Islet of Langerhans (tissue), 1 donor: ENCODE measurements around the gene SEC14L6.
A peak's percentile ranks its signal among the peaks of the same experiment; 100 is the strongest.
"Not testable (repeated sequence)": the region's sequence is repeated elsewhere in the genome, so short reads cannot be mapped to it uniquely, and the experiment has no call there.

Experiments
- FAIRE-seq: peaks from one replicate; lab custom pipeline; 2011; peaks lifted over from hg19 to GRCh38; lab: Jason Lieb, UNC

The SEC14L6 gene

GRCh38 chr22:30546616-30547015, at the start of gene SEC14L6:
SEC14L6 (minus strand) TSS chr22:30546741; CDS start chr22:30546682, 59 bp downstream.
- no peak for FAIRE-seq

DNA sequence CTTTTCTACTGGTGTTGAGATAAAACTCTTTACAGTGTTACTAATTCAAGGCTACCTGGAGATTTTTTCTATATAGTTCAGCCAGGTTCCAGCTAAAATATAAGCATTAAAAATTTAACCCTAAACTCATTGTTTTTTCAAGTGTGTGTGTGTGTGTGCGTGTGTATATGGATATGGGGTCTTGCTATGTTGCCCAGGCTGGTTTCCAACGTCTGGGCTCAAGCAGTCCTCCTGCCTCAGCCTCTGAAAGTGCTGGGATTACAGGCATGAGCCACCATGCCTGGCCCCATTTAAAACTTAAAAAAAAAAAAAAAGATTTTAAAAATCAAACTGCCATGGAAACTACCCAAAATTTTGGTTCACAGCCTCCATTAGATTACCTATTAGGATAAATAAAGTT, 49.7 kb upstream of the SEC14L6 start:
- FAIRE-seq, result no peak

- not testable (repeated sequence) for FAIRE-seq
These were observed 45.8 kb upstream of the SEC14L6 start for GRCh38 chr22:30592360-30592713.

- peak; percentile 94 for FAIRE-seq
These were observed 45.2 kb upstream of the SEC14L6 start, which contains the start of gene PES1 for GRCh38 chr22:30591588-30592359. PES1 (minus strand) TSS chr22:30591910; CDS start chr22:30591833, 77 bp downstream.

DNA sequence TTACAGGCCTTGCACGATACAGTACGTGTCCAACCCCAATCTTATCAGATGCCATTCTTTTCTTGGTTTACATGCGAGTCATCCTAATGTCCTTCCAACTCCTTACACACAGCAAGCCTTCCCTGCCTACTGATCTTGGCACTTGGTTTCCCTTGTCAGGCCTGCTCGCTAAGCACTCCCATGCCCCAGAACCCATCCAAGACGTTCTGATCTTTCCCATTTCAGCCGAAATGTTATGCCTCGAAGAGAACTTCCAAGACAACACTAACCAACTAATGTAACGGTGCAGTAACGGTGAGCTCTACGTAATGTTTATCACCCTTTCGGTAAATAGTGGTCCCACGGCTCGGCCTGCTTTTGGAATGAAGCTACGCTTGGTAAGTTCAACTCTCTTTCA, 44.6 kb upstream of the SEC14L6 start:
- FAIRE-seq, result no peak

DNA sequence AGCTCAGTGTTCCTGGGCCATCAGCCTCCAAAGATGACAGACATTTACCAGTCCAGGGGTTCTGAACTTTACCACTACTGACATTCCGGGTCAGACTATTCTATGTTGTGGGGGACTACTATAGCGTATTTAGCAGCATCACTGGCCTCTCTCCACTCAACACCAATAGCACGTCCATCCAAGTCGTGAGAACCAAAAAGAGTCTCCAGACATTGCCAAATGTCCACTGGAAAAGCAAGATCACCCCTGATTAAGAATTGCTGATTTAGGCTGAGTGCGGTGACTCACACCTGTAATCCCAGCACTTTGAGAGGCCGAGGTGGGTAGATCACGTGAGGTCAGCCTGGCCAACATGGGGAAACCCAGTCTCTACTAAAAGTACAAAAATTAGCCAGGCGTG, 39.9 kb upstream of the SEC14L6 start:
- FAIRE-seq, result no peak

DNA sequence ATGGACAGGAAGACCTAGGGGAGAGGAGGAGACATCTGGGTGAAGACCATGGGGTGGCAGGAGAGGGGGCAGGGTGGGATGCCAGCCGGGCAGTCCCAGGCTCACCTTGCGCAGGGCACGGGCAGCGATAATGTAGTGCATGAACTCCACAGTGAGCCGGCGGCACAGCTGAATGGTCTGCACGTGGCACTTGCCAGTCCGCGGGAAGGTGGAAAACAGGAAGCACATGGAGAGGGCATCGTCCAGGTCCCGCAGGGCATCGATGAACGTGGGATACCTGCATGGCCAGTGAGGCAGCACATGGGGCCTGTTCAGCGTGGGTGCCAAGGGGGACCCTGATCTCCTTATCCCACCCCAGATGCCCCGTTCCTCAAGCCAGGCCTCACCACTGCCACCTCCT, 37.9 kb upstream of the SEC14L6 start:
- no peak for FAIRE-seq

GRCh38 chr22:30582788-30583545, 36.4 kb upstream of the SEC14L6 start:
- no peak for FAIRE-seq

DNA sequence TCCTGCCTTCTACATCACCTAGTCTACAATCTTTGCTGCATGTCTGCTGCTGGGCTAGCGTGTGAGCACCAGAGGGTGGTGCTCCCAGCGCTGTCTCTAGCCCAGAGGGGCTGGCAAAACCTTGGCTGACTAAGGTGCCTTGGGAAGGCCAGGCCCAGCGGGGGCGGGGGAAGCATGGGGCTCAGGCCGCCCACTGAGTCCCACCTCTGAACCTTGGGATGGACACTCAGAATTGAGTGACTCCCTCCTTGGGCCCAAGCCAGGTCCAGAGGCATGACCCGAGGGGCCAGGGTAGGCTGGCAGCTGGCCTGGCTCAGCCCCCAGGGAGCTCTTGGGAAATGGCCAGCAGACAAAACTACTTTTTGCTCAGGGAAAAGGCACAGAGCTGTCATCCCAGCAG, 35.5 kb upstream of the SEC14L6 start:
- FAIRE-seq, result no peak

DNA sequence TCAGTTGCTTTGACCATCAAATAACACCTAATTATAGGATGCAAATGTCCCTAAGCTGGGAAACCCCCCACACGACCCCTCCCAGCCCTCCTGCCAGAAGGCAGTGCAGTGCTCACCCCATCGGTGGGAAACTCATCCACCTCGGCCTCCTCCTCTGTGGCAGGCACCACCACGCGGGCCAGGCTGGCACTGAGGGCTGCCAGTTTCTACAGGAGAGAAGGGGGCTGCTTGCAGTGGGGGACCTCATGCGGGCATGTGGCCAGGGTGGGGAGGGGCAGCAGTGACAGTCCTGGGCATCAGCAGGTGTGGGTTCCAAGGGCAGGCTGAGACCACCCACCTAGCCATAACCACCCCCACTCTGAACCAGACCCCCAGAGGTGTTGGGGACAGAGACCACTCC, 34.4 kb upstream of the SEC14L6 start:
- no peak for FAIRE-seq

DNA sequence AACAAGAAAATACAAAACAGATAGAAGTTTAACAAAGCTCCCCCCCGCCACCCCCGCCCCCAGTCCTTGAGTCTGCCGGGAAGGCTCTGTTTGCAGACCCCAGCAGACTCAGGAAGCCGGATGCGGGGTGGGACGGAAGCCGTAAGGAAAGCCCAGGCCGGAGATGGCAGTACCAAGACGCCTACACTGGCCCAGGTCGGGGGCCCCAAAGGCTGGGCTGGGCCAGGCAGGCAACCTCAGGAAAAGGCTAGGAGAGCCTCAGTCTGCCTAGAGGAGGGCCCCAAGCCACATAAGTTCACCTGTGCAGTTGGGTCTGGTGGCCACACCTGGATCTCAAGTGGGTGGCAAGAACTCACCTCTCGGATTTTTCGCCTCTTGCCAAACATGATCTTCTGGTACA, 31.9 kb upstream of the SEC14L6 start:
- no peak for FAIRE-seq

GRCh38 chr22:30575859-30576258, 29.3 kb upstream of the SEC14L6 start:
- no peak for FAIRE-seq

- FAIRE-seq, result no peak
These were observed 28.6 kb upstream of the SEC14L6 start for GRCh38 chr22:30574997-30575671.

DNA sequence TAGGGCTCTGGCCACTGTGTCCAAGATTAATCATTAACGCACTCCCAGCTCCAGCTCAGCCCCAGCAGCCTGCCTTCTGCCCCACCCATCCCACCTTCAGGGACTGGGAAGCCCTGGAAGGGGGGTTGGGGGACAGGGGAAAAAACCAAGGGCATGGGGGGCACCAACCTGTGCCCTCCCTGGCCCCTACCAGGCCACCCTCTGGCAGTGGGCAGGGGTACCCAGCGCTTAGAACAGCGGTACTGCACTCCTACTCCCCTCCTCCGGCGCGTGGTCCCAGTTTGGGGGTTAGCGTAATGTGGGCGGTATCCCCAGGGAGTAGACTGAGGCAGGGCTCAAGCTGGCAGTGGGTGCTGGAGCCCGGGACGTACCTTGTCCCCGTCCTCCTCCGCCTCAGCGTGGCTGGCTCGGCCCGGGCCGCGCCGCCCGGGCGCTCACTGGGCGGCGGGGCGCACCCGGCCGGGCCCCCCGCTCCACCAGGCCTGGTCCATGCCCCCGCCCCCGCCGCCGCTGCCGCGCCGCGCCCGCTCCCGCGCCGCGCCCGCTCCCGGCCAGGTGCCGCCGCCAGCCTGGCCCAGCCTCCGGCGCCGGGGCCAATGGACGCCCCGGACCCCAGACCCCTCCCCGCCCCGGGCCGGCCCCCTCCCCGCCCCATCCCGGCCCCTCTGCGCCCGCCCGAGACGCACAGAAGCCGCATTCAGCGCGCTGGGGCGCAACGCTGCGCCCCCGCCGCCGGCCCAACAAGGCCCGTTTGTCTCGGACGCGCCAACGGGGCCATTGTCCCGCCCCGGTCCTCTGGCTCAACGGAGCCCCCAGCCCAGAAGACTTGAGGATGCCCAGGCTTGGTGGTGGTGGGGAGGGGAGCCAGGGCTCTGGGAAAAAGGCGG, 27.8 kb upstream of the SEC14L6 start, which contains the start of gene GAL3ST1:
Gene GAL3ST1 (minus strand): TSS at position 571 of the 887 bp plus-strand sequence. CDS start 17,273 bp downstream, outside the sequence.
- FAIRE-seq, result no peak

DNA sequence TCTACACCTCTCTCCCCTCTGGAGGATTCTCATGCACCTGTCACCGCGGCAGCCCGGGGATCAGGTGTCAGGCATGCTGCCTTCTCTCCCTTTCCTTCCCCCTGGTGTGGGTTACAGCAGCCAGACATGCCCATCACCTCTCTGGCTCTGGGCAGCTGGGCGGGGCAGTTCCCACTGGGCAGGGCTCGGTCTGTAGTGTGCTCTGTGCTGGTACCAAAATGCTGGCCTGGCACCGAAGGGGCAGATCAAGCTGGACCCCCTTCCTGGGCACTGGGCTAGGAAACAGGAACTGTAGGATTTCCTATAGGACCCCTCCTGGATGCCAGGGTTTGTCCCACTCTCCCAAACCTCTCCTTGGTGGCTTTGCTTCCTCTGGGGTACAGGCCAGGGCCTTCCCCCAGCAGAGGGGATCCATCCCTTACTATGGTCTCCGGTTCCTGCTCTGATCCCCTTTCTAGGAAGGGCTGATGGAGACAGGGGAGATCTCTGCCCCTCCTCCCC, 27.1 kb upstream of the SEC14L6 start:
- no peak for FAIRE-seq

DNA sequence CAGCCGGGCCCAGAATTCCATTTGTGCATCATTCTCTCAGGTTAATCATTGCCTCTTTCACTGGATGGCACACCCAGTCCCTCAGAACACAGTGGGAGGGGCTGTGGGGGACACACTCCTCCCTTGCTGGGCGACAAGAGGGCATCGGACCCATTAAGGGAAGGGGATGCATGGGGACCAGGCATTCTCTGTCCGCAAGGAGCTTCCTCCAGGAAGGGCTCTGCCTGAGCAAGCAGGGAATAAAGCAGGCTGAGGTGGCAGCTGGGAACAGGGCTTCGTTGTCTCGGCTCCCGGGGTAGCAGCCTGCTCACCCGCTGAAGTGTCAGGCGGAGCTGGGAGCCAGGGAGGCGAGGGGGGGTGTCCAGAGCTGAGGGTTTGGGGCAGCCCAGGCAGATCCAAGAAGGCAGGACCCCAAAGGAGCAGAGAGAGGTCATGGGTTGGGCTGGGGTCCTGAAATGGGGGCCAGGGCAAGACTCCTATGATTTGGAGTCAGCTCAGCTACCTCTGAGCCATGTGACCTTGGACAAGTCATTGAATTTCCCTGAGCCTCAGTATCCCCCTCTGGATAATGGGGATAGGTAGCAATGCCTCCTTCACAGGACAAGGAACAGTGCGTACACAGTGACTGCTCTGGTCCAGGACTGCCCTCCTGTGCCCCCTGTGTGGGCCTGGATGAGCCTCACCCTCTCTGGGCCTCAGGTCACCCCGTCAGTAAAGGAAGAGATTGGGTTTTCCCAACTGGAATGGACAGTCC, 26.5 kb upstream of the SEC14L6 start:
- FAIRE-seq, result no peak

GRCh38 chr22:30572210-30572609, 25.7 kb upstream of the SEC14L6 start:
- FAIRE-seq, result no peak

DNA sequence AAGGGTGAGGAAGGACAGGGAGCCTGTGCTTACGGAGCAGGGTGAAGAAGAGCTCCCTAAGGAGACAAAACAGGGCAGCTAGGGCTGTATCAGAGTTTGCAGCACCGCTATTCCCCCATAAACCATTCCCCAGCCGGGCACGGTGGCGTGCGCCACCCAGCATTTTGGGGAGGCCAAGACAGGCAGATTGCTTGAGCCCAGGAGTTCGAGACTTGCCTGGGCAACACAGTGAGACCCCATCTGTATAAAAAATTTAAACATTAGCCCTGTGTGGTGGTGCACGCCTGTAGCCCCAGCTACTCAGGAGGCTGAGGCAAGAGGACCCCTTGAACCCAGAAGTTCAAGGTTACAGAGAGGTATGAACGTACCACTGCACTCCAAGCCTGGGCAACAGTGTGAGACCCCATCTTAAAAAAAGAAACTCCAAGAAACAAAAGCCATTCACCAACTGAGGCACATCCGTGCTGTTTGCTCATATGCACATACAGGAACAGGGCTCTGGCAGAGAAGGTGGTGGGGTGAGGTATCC, 23.2 kb upstream of the SEC14L6 start:
- no peak for FAIRE-seq

DNA sequence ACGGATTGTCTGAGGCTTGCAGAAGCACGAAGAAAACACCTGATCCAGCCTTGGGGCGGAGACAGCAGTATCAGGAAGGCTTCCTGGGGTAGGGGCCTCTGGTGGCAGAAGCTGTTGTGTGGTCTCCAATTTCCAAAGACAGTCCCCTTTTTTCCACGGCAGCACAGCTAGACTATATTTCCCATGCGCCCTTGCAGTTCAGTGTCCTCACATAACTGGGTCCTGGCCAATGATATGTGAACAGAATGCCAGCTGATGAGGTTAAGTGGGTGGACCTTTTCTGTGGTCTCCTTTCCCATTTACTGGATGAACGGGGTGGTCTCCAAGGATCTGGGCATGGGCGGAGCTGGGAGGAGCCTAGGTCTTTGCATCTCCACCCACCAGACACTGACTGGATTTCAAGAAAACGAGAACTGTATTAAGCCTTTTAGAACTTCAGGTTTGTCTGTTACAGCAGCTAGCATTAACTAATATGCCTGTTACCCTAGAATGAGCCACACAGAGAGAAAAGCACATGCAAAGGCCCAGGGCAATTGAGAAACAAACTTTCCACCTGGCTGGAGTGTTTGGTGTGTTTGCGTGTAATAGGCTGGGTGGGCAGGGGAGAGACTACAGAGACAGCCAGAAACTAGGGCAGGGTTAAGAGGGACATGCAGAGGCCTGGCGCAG, 21.7 kb upstream of the SEC14L6 start:
- no peak for FAIRE-seq

DNA sequence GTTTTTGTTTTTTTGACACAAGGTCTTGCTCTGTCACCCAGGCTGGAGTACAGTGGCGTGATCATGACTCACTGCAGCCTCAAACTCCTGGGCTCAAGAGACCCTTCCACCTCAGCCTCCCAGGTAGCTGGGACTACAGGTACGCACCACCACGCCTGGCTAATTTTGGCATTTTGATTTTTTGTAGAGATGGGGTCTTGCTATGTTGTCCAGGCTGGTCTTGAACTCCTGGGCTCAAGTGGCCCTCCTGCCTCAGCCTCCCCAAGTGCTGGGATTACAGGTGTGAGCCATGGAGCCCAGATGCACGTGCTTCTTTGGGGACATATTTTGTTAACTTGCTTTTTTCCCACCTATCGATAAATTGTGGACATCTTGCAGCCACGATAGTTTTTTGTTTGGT, 20.7 kb upstream of the SEC14L6 start:
- not testable (repeated sequence) for FAIRE-seq
